ENCODE results near the gene PDGFC.

DNA sequence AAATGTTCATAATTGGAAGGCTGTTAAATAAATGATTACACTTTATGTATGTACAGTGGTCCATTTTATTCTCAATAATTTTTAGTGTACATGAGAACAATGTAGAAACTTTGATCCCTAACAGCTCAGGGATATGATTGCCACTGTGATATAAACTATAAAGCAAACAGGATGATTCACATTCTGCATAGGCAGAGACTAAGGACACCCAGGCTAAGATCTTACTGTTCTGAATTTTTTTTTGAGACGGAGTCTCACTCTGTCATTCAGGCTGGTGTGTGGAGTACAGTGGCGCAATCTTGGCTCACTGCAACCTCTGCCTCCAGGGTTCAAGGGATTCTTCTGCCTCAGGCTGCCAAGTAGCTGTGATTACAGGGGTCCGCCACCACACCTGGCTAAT, 186.6 kb downstream of the PDGFC start:
- TF ChIP-seq, protein P1, sequence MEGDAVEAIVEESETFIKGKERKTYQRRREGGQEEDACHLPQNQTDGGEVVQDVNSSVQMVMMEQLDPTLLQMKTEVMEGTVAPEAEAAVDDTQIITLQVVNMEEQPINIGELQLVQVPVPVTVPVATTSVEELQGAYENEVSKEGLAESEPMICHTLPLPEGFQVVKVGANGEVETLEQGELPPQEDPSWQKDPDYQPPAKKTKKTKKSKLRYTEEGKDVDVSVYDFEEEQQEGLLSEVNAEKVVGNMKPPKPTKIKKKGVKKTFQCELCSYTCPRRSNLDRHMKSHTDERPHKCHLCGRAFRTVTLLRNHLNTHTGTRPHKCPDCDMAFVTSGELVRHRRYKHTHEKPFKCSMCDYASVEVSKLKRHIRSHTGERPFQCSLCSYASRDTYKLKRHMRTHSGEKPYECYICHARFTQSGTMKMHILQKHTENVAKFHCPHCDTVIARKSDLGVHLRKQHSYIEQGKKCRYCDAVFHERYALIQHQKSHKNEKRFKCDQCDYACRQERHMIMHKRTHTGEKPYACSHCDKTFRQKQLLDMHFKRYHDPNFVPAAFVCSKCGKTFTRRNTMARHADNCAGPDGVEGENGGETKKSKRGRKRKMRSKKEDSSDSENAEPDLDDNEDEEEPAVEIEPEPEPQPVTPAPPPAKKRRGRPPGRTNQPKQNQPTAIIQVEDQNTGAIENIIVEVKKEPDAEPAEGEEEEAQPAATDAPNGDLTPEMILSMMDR (IDR thresholded peaks at IDR 0.05; ENCODE audit: borderline replicate concordance, extremely low read depth, low read length, poor library complexity, severe bottlenecking), result no peak
- TF ChIP-seq EZH2 (IDR thresholded peaks at IDR 0.05; ENCODE audit: borderline replicate concordance, low read depth, low read length, severe bottlenecking), result no peak

Data from DND-41 (cell line).